Chondrocyte (in vitro differentiated cells): Measurements from ENCODE around the gene NT5DC3. TPM values are rescaled to one million over a fixed set of nuclear protein-coding genes. Genes with fewer than 3 reads are reported as not detected.

Experiments
- DNase-seq: peaks from one replicate; pipeline ENCODE4 v3.0.0; 2021; ENCODE audit warnings: mixed read lengths, low spot score
- H3K27ac Mint-ChIP-seq: one replicate; pipeline ENCODE4 v1.8.0; 2021; ENCODE audit warnings: mild to moderate bottlenecking, moderate library complexity, mixed read lengths; ENCODE audit not compliant: unreplicated experiment
- H3K27me3 Mint-ChIP-seq: 2 replicates; pipeline ENCODE4 v1.8.0; 2021; ENCODE audit warnings: low read depth, mixed read lengths
- H3K36me3 Mint-ChIP-seq: 2 replicates; pipeline ENCODE4 v1.8.0; 2021; ENCODE audit warnings: low read depth, mixed read lengths
- H3K4me1 Mint-ChIP-seq: 2 replicates; pipeline ENCODE4 v1.8.0; 2021; ENCODE audit warnings: low read depth, mild to moderate bottlenecking, mixed read lengths
- H3K4me3 Mint-ChIP-seq: one replicate; pipeline ENCODE4 v1.8.0; 2021; ENCODE audit warnings: mild to moderate bottlenecking, moderate library complexity, mixed read lengths; ENCODE audit not compliant: unreplicated experiment
- H3K9me3 Mint-ChIP-seq: 2 replicates; pipeline ENCODE4 v1.8.0; 2021; ENCODE audit warnings: low read depth, mixed read lengths
- total RNA-seq: library from RNA; stranded (reverse); gene quantifications from 3 replicates; pipeline ENCODE4 v1.2.1, GENCODE V29; 2021
- TF ChIP-seq, protein P1 (sequence below): fragments of 200-600 bp; sonication (generic); IDR thresholded peaks from 2 replicates; pipeline ENCODE4 v1.5.0; 2021; ENCODE audit warnings: antibody characterized with exemption, mild to moderate bottlenecking, moderate library complexity

Gene NT5DC3
- total RNA-seq, 1 donor from 2014 or later = 26.2 TPM

- Mint-ChIP-seq H3K27me3 (no peaks in the 10 kb centered on the region), H3K36me3 (peaks cover 30% of the 10 kb centered on the region), H3K4me1 (peaks cover 35% of the 10 kb centered on the region), H3K4me3 (no peak overlapping the region), H3K9me3 (peaks cover 2% of the 10 kb centered on the region), H3K27ac (no peak overlapping the region)
- TF ChIP-seq, protein P1, sequence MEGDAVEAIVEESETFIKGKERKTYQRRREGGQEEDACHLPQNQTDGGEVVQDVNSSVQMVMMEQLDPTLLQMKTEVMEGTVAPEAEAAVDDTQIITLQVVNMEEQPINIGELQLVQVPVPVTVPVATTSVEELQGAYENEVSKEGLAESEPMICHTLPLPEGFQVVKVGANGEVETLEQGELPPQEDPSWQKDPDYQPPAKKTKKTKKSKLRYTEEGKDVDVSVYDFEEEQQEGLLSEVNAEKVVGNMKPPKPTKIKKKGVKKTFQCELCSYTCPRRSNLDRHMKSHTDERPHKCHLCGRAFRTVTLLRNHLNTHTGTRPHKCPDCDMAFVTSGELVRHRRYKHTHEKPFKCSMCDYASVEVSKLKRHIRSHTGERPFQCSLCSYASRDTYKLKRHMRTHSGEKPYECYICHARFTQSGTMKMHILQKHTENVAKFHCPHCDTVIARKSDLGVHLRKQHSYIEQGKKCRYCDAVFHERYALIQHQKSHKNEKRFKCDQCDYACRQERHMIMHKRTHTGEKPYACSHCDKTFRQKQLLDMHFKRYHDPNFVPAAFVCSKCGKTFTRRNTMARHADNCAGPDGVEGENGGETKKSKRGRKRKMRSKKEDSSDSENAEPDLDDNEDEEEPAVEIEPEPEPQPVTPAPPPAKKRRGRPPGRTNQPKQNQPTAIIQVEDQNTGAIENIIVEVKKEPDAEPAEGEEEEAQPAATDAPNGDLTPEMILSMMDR = no peak
- no peak for DNase-seq
These were observed 32.7 kb downstream of the NT5DC3 start for GRCh38 chr12:103808239-103808880.

GRCh38 chr12:103807561-103808238 is 33.3 kb downstream of the NT5DC3 start:
- Mint-ChIP-seq H3K9me3 (peaks cover 2% of the 10 kb centered on the region), H3K4me3 (no peak overlapping the region), H3K4me1 (peaks cover 37% of the 10 kb centered on the region), H3K27ac (peak overlapping the region; percentile 20), H3K27me3 (no peaks in the 10 kb centered on the region), H3K36me3 (peaks cover 28% of the 10 kb centered on the region)
- TF ChIP-seq, protein P1 = no peak
- no peak for DNase-seq

DNA sequence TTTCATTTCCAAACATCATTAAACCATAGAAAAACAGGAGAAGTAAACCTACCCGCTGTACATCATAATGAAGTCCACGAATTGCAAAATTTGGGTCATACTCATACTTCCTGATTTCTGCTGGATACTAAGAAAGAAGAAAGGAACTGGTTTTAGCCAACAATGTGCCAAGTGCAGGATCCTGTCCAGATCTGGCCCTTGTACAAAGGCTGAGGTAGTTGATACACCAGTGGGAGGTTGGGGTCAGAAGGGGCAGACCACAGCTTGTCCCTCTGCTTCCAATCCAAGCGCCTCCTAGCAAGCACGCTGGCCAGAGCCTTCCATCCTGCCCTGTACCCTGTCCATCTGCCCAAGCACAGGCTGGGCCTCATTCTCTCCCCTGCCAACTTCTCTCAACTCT is 34.2 kb downstream of the NT5DC3 start:
- Mint-ChIP-seq H3K4me1 (peaks cover 46% of the 10 kb centered on the region), H3K27me3 (no peaks in the 10 kb centered on the region), H3K4me3 (no peak overlapping the region), H3K9me3 (peaks cover 2% of the 10 kb centered on the region), H3K27ac (no peak overlapping the region), H3K36me3 (peaks cover 33% of the 10 kb centered on the region)
- DNase-seq = no peak
- TF ChIP-seq, protein P1 = no peak

DNA sequence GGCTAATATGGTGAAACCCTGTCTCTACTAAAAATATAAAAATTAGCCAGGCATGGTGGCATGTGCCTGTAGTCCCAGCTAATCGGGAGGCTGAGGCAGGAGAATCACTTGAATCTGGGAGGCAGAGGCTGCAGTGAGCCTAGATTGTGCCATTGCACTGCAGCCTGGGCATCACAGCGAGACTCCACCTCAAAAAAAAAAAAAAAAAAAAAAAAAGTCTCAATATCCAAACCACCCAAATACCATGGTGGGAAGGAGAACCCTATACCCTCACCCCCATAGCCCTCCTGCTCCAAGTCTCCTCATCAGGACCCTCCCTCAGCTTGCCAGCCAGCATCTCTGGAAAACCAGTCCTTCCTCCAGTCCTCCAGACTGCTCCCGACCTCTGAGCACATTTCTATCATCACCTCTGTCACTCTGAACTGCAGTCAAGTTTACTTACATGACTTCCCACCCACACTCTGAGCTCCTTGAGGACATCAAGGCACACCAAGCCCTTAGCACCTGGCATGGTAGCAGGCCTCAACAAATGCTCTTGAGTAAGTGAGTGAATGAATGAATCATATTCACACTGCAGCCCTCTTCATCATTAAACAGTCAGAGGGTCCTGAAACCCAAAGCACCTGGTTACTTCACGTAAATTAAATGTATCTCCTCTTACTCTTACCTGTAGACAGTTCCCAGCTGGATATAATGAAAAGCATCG is 35.2 kb downstream of the NT5DC3 start:
- Mint-ChIP-seq H3K36me3 (peaks cover 27% of the 10 kb centered on the region), H3K9me3 (peaks cover 2% of the 10 kb centered on the region), H3K27me3 (no peaks in the 10 kb centered on the region), H3K4me1 (peaks cover 50% of the 10 kb centered on the region), H3K27ac (peak overlapping the region; percentile 60), H3K4me3 (no peak overlapping the region)
- TF ChIP-seq, protein P1 = no peak
- no peak for DNase-seq

GRCh38 chr12:103803847-103804246 is 37.2 kb downstream of the NT5DC3 start:
- Mint-ChIP-seq H3K27me3 (no peaks in the 10 kb centered on the region), H3K9me3 (peaks cover 2% of the 10 kb centered on the region), H3K4me1 (peaks cover 65% of the 10 kb centered on the region), H3K36me3 (peaks cover 24% of the 10 kb centered on the region), H3K27ac (no peak overlapping the region), H3K4me3 (no peak overlapping the region)
- TF ChIP-seq, protein P1 = no peak
- DNase-seq = no peak
